Measurements from ENCODE around the gene CSTF1.

Gene CSTF1

GRCh38 chr20:56431471-56431870 is 39.0 kb downstream of the CSTF1 start:
- no peak for ATAC-seq
- no peak for TF ChIP-seq CSRNP3 (CRISPR knock-in tag; IDR thresholded peaks at IDR 0.05)
- no peak for TF ChIP-seq RARB (CRISPR knock-in tag; IDR thresholded peaks at IDR 0.05)
- TF ChIP-seq ZFP30 (CRISPR knock-in tag; IDR thresholded peaks at IDR 0.05), result no peak
- no peak for TF ChIP-seq OSR1 (CRISPR knock-in tag; IDR thresholded peaks at IDR 0.05)

- no peak for ATAC-seq
- TF ChIP-seq GLIS3 (CRISPR knock-in tag; IDR thresholded peaks at IDR 0.05), result no peak
- no peak for TF ChIP-seq TCF4 (CRISPR knock-in tag; IDR thresholded peaks at IDR 0.05; ENCODE audit: borderline replicate concordance)
- no peak for TF ChIP-seq TOX (CRISPR knock-in tag; IDR thresholded peaks at IDR 0.05; ENCODE audit: borderline replicate concordance)
- TF ChIP-seq ZFP30 (CRISPR knock-in tag; IDR thresholded peaks at IDR 0.05), result no peak
- TF ChIP-seq ZNF565 (CRISPR knock-in tag; conservative IDR thresholded peaks at IDR 0.05; ENCODE audit: low read depth), result no peak
- TF ChIP-seq ZFP3 (CRISPR knock-in tag; IDR thresholded peaks at IDR 0.05), result no peak
- TF ChIP-seq CSDC2 (CRISPR knock-in tag; IDR thresholded peaks at IDR 0.05), result no peak
- TF ChIP-seq RARB (CRISPR knock-in tag; IDR thresholded peaks at IDR 0.05), result no peak
- TF ChIP-seq OSR1 (CRISPR knock-in tag; IDR thresholded peaks at IDR 0.05), result no peak
- no peak for TF ChIP-seq ZNF8 (CRISPR knock-in tag; IDR thresholded peaks at IDR 0.05)
- TF ChIP-seq CREB5 (CRISPR knock-in tag; IDR thresholded peaks at IDR 0.05; ENCODE audit: low read depth), result no peak
- TF ChIP-seq POU6F1 (CRISPR knock-in tag; IDR thresholded peaks at IDR 0.05; ENCODE audit: borderline replicate concordance, low read depth), result no peak
- no peak for TF ChIP-seq PPARA (CRISPR knock-in tag; IDR thresholded peaks at IDR 0.05; ENCODE audit: borderline replicate concordance)
- TF ChIP-seq TSHZ2 (CRISPR knock-in tag; IDR thresholded peaks at IDR 0.05), result no peak
- no peak for TF ChIP-seq ESRRG (CRISPR knock-in tag; IDR thresholded peaks at IDR 0.05)
- no peak for TF ChIP-seq ARNTL (CRISPR knock-in tag; IDR thresholded peaks at IDR 0.05; ENCODE audit: borderline replicate concordance, low read depth)
- TF ChIP-seq ISL1 (CRISPR knock-in tag; IDR thresholded peaks at IDR 0.05), result no peak
- TF ChIP-seq PATZ1 (CRISPR knock-in tag; IDR thresholded peaks at IDR 0.05; ENCODE audit: borderline replicate concordance), result no peak
- TF ChIP-seq SNAI2 (CRISPR knock-in tag; IDR thresholded peaks at IDR 0.05), result no peak
- no peak for TF ChIP-seq BACH2 (CRISPR knock-in tag; IDR thresholded peaks at IDR 0.05; ENCODE audit: borderline replicate concordance)
Measured at GRCh38 chr20:56433221-56433879, 40.9 kb downstream of the CSTF1 start.

- TF ChIP-seq ZNF70 (CRISPR knock-in tag; IDR thresholded peaks at IDR 0.05) (no peak), SNAI2 (CRISPR knock-in tag; IDR thresholded peaks at IDR 0.05) (no peak), POU6F1 (CRISPR knock-in tag; IDR thresholded peaks at IDR 0.05; ENCODE audit: borderline replicate concordance, low read depth) (no peak), CREB5 (CRISPR knock-in tag; IDR thresholded peaks at IDR 0.05; ENCODE audit: low read depth) (no peak), TOX (CRISPR knock-in tag; IDR thresholded peaks at IDR 0.05; ENCODE audit: borderline replicate concordance) (no peak), ARNTL (CRISPR knock-in tag; IDR thresholded peaks at IDR 0.05; ENCODE audit: borderline replicate concordance, low read depth) (no peak), GLIS3 (CRISPR knock-in tag; IDR thresholded peaks at IDR 0.05) (no peak), ZFP3 (CRISPR knock-in tag; IDR thresholded peaks at IDR 0.05) (no peak), RARB (CRISPR knock-in tag; IDR thresholded peaks at IDR 0.05) (no peak), ESRRG (CRISPR knock-in tag; IDR thresholded peaks at IDR 0.05) (no peak), CSRNP3 (CRISPR knock-in tag; IDR thresholded peaks at IDR 0.05) (no peak), ZNF565 (CRISPR knock-in tag; conservative IDR thresholded peaks at IDR 0.05; ENCODE audit: low read depth) (no peak)
- no peak for ATAC-seq
Measured at GRCh38 chr20:56433880-56434255, 41.4 kb downstream of the CSTF1 start.
